Neural progenitor cell (in vitro differentiated cells): ENCODE measurements around the gene ALDH18A1. TPM values are rescaled to one million over a fixed set of nuclear protein-coding genes. Genes with fewer than 3 reads are reported as not detected.

Experiments
- DNase-seq: peaks from one replicate; pipeline ENCODE4 v3.0.0-alpha.2; 2016; ENCODE audit warnings: low spot score
- H2AFZ ChIP-seq: fragments of 200-600 bp; sonication (generic); replicated peaks from 2 replicates; pipeline ENCODE4 v1.6.1; 2016; ENCODE audit warnings: antibody characterized with exemption
- H3F3A ChIP-seq: fragments of 200-600 bp; sonication (generic); 2 replicates; pipeline ENCODE4 v1.6.1; 2016; ENCODE audit warnings: antibody characterized with exemption, low read depth
- H3K27ac ChIP-seq: fragments of 200-600 bp; sonication (generic); 2 replicates; pipeline ENCODE4 v1.5.1; 2016; ENCODE audit warnings: mild to moderate bottlenecking
- H3K27me3 ChIP-seq: fragments of 200-600 bp; sonication (generic); 2 replicates; pipeline ENCODE4 v1.6.1; 2016; ENCODE audit warnings: mild to moderate bottlenecking, moderate library complexity
- H3K36me3 ChIP-seq: fragments of 200-600 bp; sonication (generic); 2 replicates; pipeline ENCODE4 v1.5.1; 2016
- H3K4me1 ChIP-seq: fragments of 200-600 bp; sonication (generic); 2 replicates; pipeline ENCODE4 v1.6.1; 2016; ENCODE audit warnings: mixed run types
- H3K4me2 ChIP-seq: fragments of 200-600 bp; sonication (generic); 2 replicates; pipeline ENCODE4 v1.6.1; 2016
- H3K4me3 ChIP-seq: fragments of 200-600 bp; sonication (generic); 2 replicates; pipeline ENCODE4 v1.5.1; 2016
- H3K79me2 ChIP-seq: fragments of 200-600 bp; sonication (generic); 2 replicates; pipeline ENCODE4 v1.6.1; 2016; ENCODE audit warnings: low read depth
- H3K9ac ChIP-seq: fragments of 200-600 bp; sonication (generic); 2 replicates; pipeline ENCODE4 v1.6.1; 2016
- H3K9me3 ChIP-seq: fragments of 200-600 bp; sonication (generic); 2 replicates; pipeline ENCODE4 v1.5.1; 2016; ENCODE audit warnings: low read depth
- H4K20me1 ChIP-seq: fragments of 200-600 bp; sonication (generic); 2 replicates; pipeline ENCODE4 v1.6.1; 2016; ENCODE audit warnings: low read depth
- H3K27ac Mint-ChIP-seq: 3 replicates; pipeline ENCODE4 v1.8.0; 2021; ENCODE audit warnings: mixed read lengths
- H3K27me3 Mint-ChIP-seq: 2 replicates; pipeline ENCODE4 v1.8.0; 2022; ENCODE audit warnings: low read depth, mild to moderate bottlenecking, inconsistent platforms, moderate library complexity, mixed read lengths; ENCODE audit not compliant: insufficient read depth
- H3K36me3 Mint-ChIP-seq: 3 replicates; pipeline ENCODE4 v1.8.0; 2021; ENCODE audit warnings: mixed read lengths
- H3K4me1 Mint-ChIP-seq: 3 replicates; pipeline ENCODE4 v1.8.0; 2021; ENCODE audit warnings: mixed read lengths
- H3K4me3 Mint-ChIP-seq: 3 replicates; pipeline ENCODE4 v1.8.0; 2021; ENCODE audit warnings: mild to moderate bottlenecking, moderate library complexity, mixed read lengths
- H3K9me3 Mint-ChIP-seq: 3 replicates; pipeline ENCODE4 v1.8.0; 2020; ENCODE audit warnings: mixed read lengths
- CTCF ChIP-seq: fragments of 200-600 bp; sonication (generic); IDR thresholded peaks from 2 replicates; pipeline ENCODE4 v1.5.1; 2017; ENCODE audit warnings: antibody characterized with exemption, mild to moderate bottlenecking
- EZH2 ChIP-seq: fragments of 200-600 bp; sonication (generic); IDR thresholded peaks from 2 replicates; pipeline ENCODE4 v1.6.1; 2017; ENCODE audit warnings: antibody characterized with exemption, mild to moderate bottlenecking, moderate library complexity
- EZH2phosphoT487 ChIP-seq: fragments of 200-600 bp; sonication (generic); IDR thresholded peaks from 2 replicates; pipeline ENCODE4 v1.6.1; 2017; ENCODE audit warnings: antibody characterized with exemption
- total RNA-seq: library from RNA; depleted of rRNA; stranded (reverse); fragments of >200 nt; gene quantifications from 2 replicates; pipeline ENCODE4 v1.2.3, GENCODE V29; 2015; ENCODE audit warnings: low replicate concordance

Gene ALDH18A1
- total RNA-seq, 1 donor from 2014 or later = 93.7 TPM

DNA sequence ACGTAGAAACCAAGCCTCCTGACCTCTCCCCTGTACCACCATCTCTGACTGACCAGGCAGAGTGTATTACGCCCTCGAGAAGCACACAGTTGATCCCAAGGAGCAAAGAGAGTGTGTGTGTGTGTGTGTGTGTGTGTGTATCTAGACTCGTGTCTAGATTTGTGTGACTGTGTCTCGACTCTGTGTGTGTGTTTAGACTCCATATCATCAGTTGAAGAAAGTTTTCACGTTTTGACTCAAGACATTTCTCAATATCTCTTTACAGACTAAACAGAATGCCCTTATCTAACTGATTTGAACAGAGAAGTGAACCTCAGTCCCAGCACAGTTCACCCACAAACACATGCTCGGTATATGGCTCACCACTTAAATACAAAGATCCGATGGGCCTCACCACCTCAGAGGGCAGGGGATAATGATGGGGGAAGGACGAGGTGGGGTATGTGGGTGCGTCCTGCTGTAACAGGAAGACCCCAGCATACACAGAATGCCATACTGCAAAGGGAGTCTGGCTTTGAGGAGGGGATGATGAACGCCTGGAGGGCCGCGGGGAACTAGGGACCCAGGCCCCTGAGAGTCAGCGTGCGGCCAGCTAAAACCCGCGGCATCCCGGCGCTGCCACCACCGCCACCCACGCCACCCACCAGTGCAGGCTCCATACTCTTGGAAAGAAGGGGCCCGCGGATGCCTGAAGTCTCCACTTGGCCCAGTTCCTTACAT is 780 bp downstream of the ALDH18A1 start:
- Histone ChIP-seq H3K27me3 (no peaks in the 10 kb centered on the region), H3K4me2 (peak overlapping the region; percentile 85), H4K20me1 (peaks cover 5% of the 10 kb centered on the region), H3K79me2 (peaks cover 33% of the 10 kb centered on the region), H3K4me3 (peak overlapping the region; percentile 85), H3K27ac (no peak overlapping the region), H3K36me3 (peaks cover 10% of the 10 kb centered on the region), H3K9ac (peak overlapping the region; percentile 59), H3K4me1 (peaks cover 12% of the 10 kb centered on the region), H3K9me3 (no peaks in the 10 kb centered on the region), H3F3A (no peaks in the 10 kb centered on the region), H2AFZ (peak overlapping the region; percentile 75)
- Mint-ChIP-seq H3K27me3 (peaks cover 2% of the 10 kb centered on the region), H3K9me3 (peaks cover 10% of the 10 kb centered on the region), H3K4me1 (peaks cover 13% of the 10 kb centered on the region), H3K36me3 (peaks cover 27% of the 10 kb centered on the region), H3K27ac (peak overlapping the region; percentile 69), H3K4me3 (peak overlapping the region; percentile 100)
- TF ChIP-seq CTCF (no peak), EZH2 (no peak), EZH2phosphoT487 (no peak)
- DNase-seq = peak; percentile 47

DNA sequence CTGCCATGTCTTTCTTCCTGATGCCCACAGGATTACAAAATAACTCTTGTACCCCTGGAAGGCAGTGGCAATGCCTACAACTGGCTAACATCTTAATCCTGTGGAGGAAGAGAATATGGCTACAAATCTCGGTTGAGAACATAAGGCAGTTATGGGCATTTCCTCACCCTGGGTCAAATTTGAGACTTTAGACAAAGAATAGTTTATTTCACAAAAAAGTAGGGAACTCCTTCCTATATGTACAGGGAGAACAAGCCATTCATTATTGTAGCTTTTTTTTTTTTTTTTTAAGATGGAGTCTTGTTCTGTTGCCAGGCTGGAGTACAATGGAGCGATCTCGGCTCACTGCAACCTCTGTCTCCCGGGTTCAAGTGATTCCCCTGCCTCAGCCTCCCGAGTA is 2.6 kb downstream of the ALDH18A1 start:
- H3K4me3 ChIP-seq = no peak overlapping the region
- H3K27ac ChIP-seq = no peak overlapping the region
- Mint-ChIP-seq H3K27ac (no peak overlapping the region), H3K27me3 (peaks cover 2% of the 10 kb centered on the region), H3K4me1 (peaks cover 13% of the 10 kb centered on the region), H3K36me3 (peaks cover 36% of the 10 kb centered on the region), H3K9me3 (peaks cover 10% of the 10 kb centered on the region), H3K4me3 (no peak overlapping the region)
- no peaks in the 10 kb centered on the region for H3K27me3 ChIP-seq
- H3K36me3 ChIP-seq = peaks cover 10% of the 10 kb centered on the region
- no peaks in the 10 kb centered on the region for H3K9me3 ChIP-seq
- no peak overlapping the region for H2AFZ ChIP-seq
- peaks cover 12% of the 10 kb centered on the region for H3K4me1 ChIP-seq
- DNase-seq = no peak
- peaks cover 5% of the 10 kb centered on the region for H4K20me1 ChIP-seq
- no peaks in the 10 kb centered on the region for H3F3A ChIP-seq
- no peak overlapping the region for H3K9ac ChIP-seq
- peaks cover 33% of the 10 kb centered on the region for H3K79me2 ChIP-seq
- H3K4me2 ChIP-seq = no peak overlapping the region
- TF ChIP-seq EZH2phosphoT487 (no peak), EZH2 (no peak), CTCF (no peak)

DNA sequence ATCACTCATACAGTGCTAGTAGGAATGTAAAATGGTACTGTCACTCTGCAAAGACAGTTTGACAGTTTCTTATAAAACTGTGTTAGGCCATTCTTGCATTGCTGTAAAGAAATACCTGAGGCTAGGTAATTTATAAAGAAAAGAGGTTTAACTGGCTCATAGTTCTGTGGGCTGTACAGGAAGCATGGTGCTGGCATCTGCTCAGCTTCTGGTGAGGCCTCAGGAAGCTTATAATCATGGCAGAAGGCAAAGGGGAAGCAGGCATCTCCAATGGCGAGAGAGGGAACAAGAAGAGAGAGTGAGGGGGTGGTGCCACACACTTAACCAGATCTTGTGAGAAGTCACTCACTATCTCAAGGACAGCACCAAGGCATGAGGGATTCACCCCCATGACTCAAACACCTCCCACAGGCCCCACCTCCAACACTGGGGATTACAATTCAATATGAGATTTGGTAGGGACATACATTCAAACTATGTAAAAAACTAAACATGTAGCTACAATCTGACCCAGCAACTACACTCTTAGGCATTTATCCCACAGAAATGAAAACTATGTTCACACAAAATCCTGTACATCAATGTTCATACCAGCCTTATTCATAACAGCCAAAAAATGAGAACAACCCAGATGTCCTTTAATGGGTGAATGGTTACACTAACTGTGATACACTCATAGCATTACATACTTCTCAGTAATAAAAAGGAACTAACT is 5.0 kb downstream of the ALDH18A1 start:
- no peak overlapping the region for H3K27ac Mint-ChIP-seq
- no peak overlapping the region for H3K4me3 Mint-ChIP-seq
- H3K27me3 Mint-ChIP-seq = peaks cover 2% of the 10 kb centered on the region
- Histone ChIP-seq H3K9ac (no peak overlapping the region), H3K4me2 (no peak overlapping the region), H3F3A (no peaks in the 10 kb centered on the region), H3K9me3 (no peaks in the 10 kb centered on the region), H3K4me1 (peaks cover 12% of the 10 kb centered on the region), H3K27me3 (no peaks in the 10 kb centered on the region), H3K27ac (no peak overlapping the region), H3K79me2 (peaks cover 33% of the 10 kb centered on the region), H2AFZ (no peak overlapping the region), H4K20me1 (peaks cover 5% of the 10 kb centered on the region), H3K36me3 (peaks cover 10% of the 10 kb centered on the region), H3K4me3 (no peak overlapping the region)
- peaks cover 10% of the 10 kb centered on the region for H3K9me3 Mint-ChIP-seq
- no peak for DNase-seq
- peaks cover 13% of the 10 kb centered on the region for H3K4me1 Mint-ChIP-seq
- H3K36me3 Mint-ChIP-seq = peaks cover 52% of the 10 kb centered on the region
- TF ChIP-seq EZH2phosphoT487 (no peak), CTCF (no peak), EZH2 (no peak)
